ENCODE data around the gene GJC1.

The GJC1 gene

GRCh38 chr17:44780161-44780560 lies 49.9 kb downstream of the GJC1 start:
- H3K27ac ChIP-seq (ENCODE audit: low read depth, low read length) = no peak overlapping the region
- no peak for TF ChIP-seq EZH2phosphoT487 (conservative IDR thresholded peaks at IDR 0.05; ENCODE audit: low read length)
- TF ChIP-seq CTCF (IDR thresholded peaks at IDR 0.05; ENCODE audit: insufficient read depth, low read length, poor library complexity, severe bottlenecking) = no peak
- no peak overlapping the region for H3K9ac ChIP-seq (ENCODE audit: low read length)
- H3K9me3 ChIP-seq (ENCODE audit: insufficient read depth, low read length) = no peaks in the 10 kb centered on the region
- H3F3A ChIP-seq (ENCODE audit: insufficient read depth) = no peaks in the 10 kb centered on the region
- H3K9me2 ChIP-seq (replicated peaks; ENCODE audit: insufficient read depth, low read length) = no peaks in the 10 kb centered on the region
- H4K20me1 ChIP-seq (ENCODE audit: low read depth, low read length) = no peaks in the 10 kb centered on the region
- H2AFZ ChIP-seq (ENCODE audit: low read depth, low read length, severe bottlenecking) = no peak overlapping the region
- no peaks in the 10 kb centered on the region for H3K36me3 ChIP-seq (ENCODE audit: low read length)
- H3K79me2 ChIP-seq (ENCODE audit: insufficient read depth, low read length) = no peaks in the 10 kb centered on the region
- H3K4me3 ChIP-seq (ENCODE audit: insufficient read depth, low read length, poor library complexity, severe bottlenecking) = no peak overlapping the region
- no peaks in the 10 kb centered on the region for H3K27me3 ChIP-seq (ENCODE audit: low read length)
- H3K4me2 ChIP-seq (ENCODE audit: low read depth, low read length, poor library complexity, severe bottlenecking) = no peak overlapping the region

- Histone ChIP-seq H2AFZ (ENCODE audit: low read depth, low read length, severe bottlenecking) (peak overlapping the region; percentile 86), H3K27ac (ENCODE audit: low read depth, low read length) (no peak overlapping the region), H3K36me3 (ENCODE audit: low read length) (no peaks in the 10 kb centered on the region), H3F3A (ENCODE audit: insufficient read depth) (no peaks in the 10 kb centered on the region), H3K4me2 (ENCODE audit: low read depth, low read length, poor library complexity, severe bottlenecking) (peak overlapping the region; percentile 57), H3K9ac (ENCODE audit: low read length) (peak overlapping the region; percentile 43; the same call in 1 of the 2 replicates), H4K20me1 (ENCODE audit: low read depth, low read length) (no peaks in the 10 kb centered on the region), H3K4me3 (ENCODE audit: insufficient read depth, low read length, poor library complexity, severe bottlenecking) (peak overlapping the region; percentile 36), H3K27me3 (ENCODE audit: low read length) (no peaks in the 10 kb centered on the region), H3K9me3 (ENCODE audit: insufficient read depth, low read length) (no peaks in the 10 kb centered on the region), H3K9me2 (replicated peaks; ENCODE audit: insufficient read depth, low read length) (no peaks in the 10 kb centered on the region), H3K79me2 (ENCODE audit: insufficient read depth, low read length) (no peaks in the 10 kb centered on the region)
- peak; percentile 72 for TF ChIP-seq CTCF (IDR thresholded peaks at IDR 0.05; ENCODE audit: insufficient read depth, low read length, poor library complexity, severe bottlenecking)
- TF ChIP-seq EZH2phosphoT487 (conservative IDR thresholded peaks at IDR 0.05; ENCODE audit: low read length) = no peak
Measured at GRCh38 chr17:44779211-44780025, 50.7 kb downstream of the GJC1 start.

GRCh38 chr17:44778656-44779210 lies 51.4 kb downstream of the GJC1 start:
- Histone ChIP-seq H3K27ac (ENCODE audit: low read depth, low read length) (no peak overlapping the region), H3K36me3 (ENCODE audit: low read length) (no peaks in the 10 kb centered on the region), H3K4me2 (ENCODE audit: low read depth, low read length, poor library complexity, severe bottlenecking) (peak overlapping the region; percentile 57), H4K20me1 (ENCODE audit: low read depth, low read length) (no peaks in the 10 kb centered on the region), H3K9ac (ENCODE audit: low read length) (peak overlapping the region; percentile 43; the same call in 1 of the 2 replicates), H3K9me2 (replicated peaks; ENCODE audit: insufficient read depth, low read length) (no peaks in the 10 kb centered on the region), H3K4me3 (ENCODE audit: insufficient read depth, low read length, poor library complexity, severe bottlenecking) (no peak overlapping the region), H3F3A (ENCODE audit: insufficient read depth) (no peaks in the 10 kb centered on the region), H3K79me2 (ENCODE audit: insufficient read depth, low read length) (no peaks in the 10 kb centered on the region), H3K9me3 (ENCODE audit: insufficient read depth, low read length) (no peaks in the 10 kb centered on the region), H3K27me3 (ENCODE audit: low read length) (no peaks in the 10 kb centered on the region), H2AFZ (ENCODE audit: low read depth, low read length, severe bottlenecking) (peak overlapping the region; percentile 86)
- TF ChIP-seq CTCF (IDR thresholded peaks at IDR 0.05; ENCODE audit: insufficient read depth, low read length, poor library complexity, severe bottlenecking) (no peak), EZH2phosphoT487 (conservative IDR thresholded peaks at IDR 0.05; ENCODE audit: low read length) (no peak)
